Activated T-helper 2 cell treated with anti-CD3 and anti-CD28 coated beads, Interferon-gamma antibody, Interleukin-2, Interleukin-4, amounts not matched to agents 10 μg/mL and 5 μg/mL and 100 μg/mL, durations not matched to agents 14 hours and 24 hours and 36 hours (primary cell): ENCODE measurements around the gene ANAPC13. TPM values are rescaled to one million over a fixed set of nuclear protein-coding genes. Genes with fewer than 3 reads are reported as not detected.

Source experiments
- DNase-seq: peaks from one replicate; pipeline ENCODE4 v3.0.0; 2021; ENCODE audit warnings: low spot score
- H3K27ac Mint-ChIP-seq: one replicate; pipeline ENCODE4 v1.8.0; 2021; ENCODE audit warnings: mixed read lengths
- H3K27me3 Mint-ChIP-seq: one replicate; pipeline ENCODE4 v1.8.0; 2021; ENCODE audit warnings: low read depth, mixed read lengths
- H3K36me3 Mint-ChIP-seq: one replicate; pipeline ENCODE4 v1.8.0; 2021; ENCODE audit warnings: low read depth, mixed read lengths
- H3K4me1 Mint-ChIP-seq: one replicate; pipeline ENCODE4 v1.8.0; 2021; ENCODE audit warnings: low read depth, mixed read lengths
- H3K4me3 Mint-ChIP-seq: one replicate; pipeline ENCODE4 v1.8.0; 2021; ENCODE audit warnings: low read depth, mild to moderate bottlenecking, moderate library complexity, mixed read lengths
- H3K9me3 Mint-ChIP-seq: one replicate; pipeline ENCODE4 v1.8.0; 2021; ENCODE audit warnings: mixed read lengths
- intact Hi-C: fragments of 100-400 bp; cut with micrococcal nuclease; formaldehyde crosslinking; loops from one replicate; pipeline ENCODE4 v1.15.1; 2023
- total RNA-seq: library from RNA; stranded (reverse); gene quantifications from 2 replicates; pipeline ENCODE4 v1.2.3, GENCODE V29; 2022

Gene ANAPC13
- total RNA-seq, 1 donor from 2014 or later, result 27.3 TPM

- peaks cover 82% of the 10 kb centered on the region for H3K36me3 Mint-ChIP-seq
- no peak for DNase-seq
- peaks cover 39% of the 10 kb centered on the region for H3K9me3 Mint-ChIP-seq
- H3K27ac Mint-ChIP-seq, result no peak overlapping the region
- intact Hi-C loops, result no loop called here
- no peaks in the 10 kb centered on the region for H3K27me3 Mint-ChIP-seq
- no peak overlapping the region for H3K4me3 Mint-ChIP-seq
- H3K4me1 Mint-ChIP-seq, result no peaks in the 10 kb centered on the region
These were observed 18.3 kb upstream of the ANAPC13 start for GRCh38 chr3:134504132-134504531.

- DNase-seq, result no peak
- Mint-ChIP-seq H3K27me3 (no peaks in the 10 kb centered on the region), H3K9me3 (peaks cover 39% of the 10 kb centered on the region), H3K4me1 (peaks cover 4% of the 10 kb centered on the region), H3K4me3 (no peak overlapping the region), H3K27ac (no peak overlapping the region), H3K36me3 (peaks cover 83% of the 10 kb centered on the region)
- intact Hi-C loops, result no loop called here
These were observed 17.5 kb upstream of the ANAPC13 start for GRCh38 chr3:134503266-134503665.

GRCh38 chr3:134496471-134497071, 10.8 kb upstream of the ANAPC13 start:
- no peak for DNase-seq
- Mint-ChIP-seq H3K4me1 (peaks cover 25% of the 10 kb centered on the region), H3K9me3 (peaks cover 3% of the 10 kb centered on the region), H3K27ac (peak overlapping the region; percentile 11), H3K4me3 (no peak overlapping the region), H3K27me3 (no peaks in the 10 kb centered on the region), H3K36me3 (peaks cover 67% of the 10 kb centered on the region)
- intact Hi-C loops, result no loop called here

GRCh38 chr3:134495980-134496379, 10.2 kb upstream of the ANAPC13 start:
- Mint-ChIP-seq H3K27me3 (no peaks in the 10 kb centered on the region), H3K4me3 (no peak overlapping the region), H3K4me1 (peaks cover 25% of the 10 kb centered on the region), H3K27ac (peak overlapping the region; percentile 11), H3K36me3 (peaks cover 61% of the 10 kb centered on the region), H3K9me3 (peaks cover under 1% of the 10 kb centered on the region)
- DNase-seq, result no peak
- intact Hi-C loops, result no loop called here

- H3K4me3 Mint-ChIP-seq, result no peak overlapping the region
- peaks cover 50% of the 10 kb centered on the region for H3K36me3 Mint-ChIP-seq
- no peak for DNase-seq
- no peaks in the 10 kb centered on the region for H3K9me3 Mint-ChIP-seq
- H3K27me3 Mint-ChIP-seq, result no peaks in the 10 kb centered on the region
- no peak overlapping the region for H3K27ac Mint-ChIP-seq
- H3K4me1 Mint-ChIP-seq, result peaks cover 25% of the 10 kb centered on the region
- intact Hi-C loops, result no loop called here
These were observed 8.7 kb upstream of the ANAPC13 start for GRCh38 chr3:134494495-134494894.

- Mint-ChIP-seq H3K4me1 (peaks cover 36% of the 10 kb centered on the region), H3K36me3 (peaks cover 24% of the 10 kb centered on the region), H3K4me3 (peak overlapping the region; percentile 97), H3K27ac (peak overlapping the region; percentile 34), H3K27me3 (no peaks in the 10 kb centered on the region), H3K9me3 (no peaks in the 10 kb centered on the region)
- DNase-seq, result no peak
- intact Hi-C loops, result loop anchor here (2.0 to 10.0 kb wide), 6 partner anchors 180 to 1709 kb away; partner anchors contain the start of genes MSL2, RYK, SRPRB and TOPBP1
These were observed 1.6 kb upstream of the ANAPC13 start for GRCh38 chr3:134487406-134487805.

- Mint-ChIP-seq H3K27ac (peak overlapping the region; percentile 99), H3K4me3 (peak overlapping the region; percentile 97), H3K9me3 (no peaks in the 10 kb centered on the region), H3K36me3 (peaks cover 26% of the 10 kb centered on the region), H3K4me1 (peaks cover 37% of the 10 kb centered on the region), H3K27me3 (no peaks in the 10 kb centered on the region)
- DNase-seq, result no peak
- intact Hi-C loops, result loop anchor here (2.0 to 10.0 kb wide), 6 partner anchors 179 to 1710 kb away; partner anchors contain the start of genes MSL2, RYK, SRPRB and TOPBP1
These were observed 824 bp upstream of the ANAPC13 start for GRCh38 chr3:134486577-134487041.

- DNase-seq, result no peak
- H3K9me3 Mint-ChIP-seq, result no peaks in the 10 kb centered on the region
- H3K4me1 Mint-ChIP-seq, result peaks cover 37% of the 10 kb centered on the region
- H3K27ac Mint-ChIP-seq, result peak overlapping the region; percentile 99
- peaks cover 37% of the 10 kb centered on the region for H3K36me3 Mint-ChIP-seq
- no peaks in the 10 kb centered on the region for H3K27me3 Mint-ChIP-seq
- intact Hi-C loops, result loop anchor here (2.0 to 10.0 kb wide), 6 partner anchors 178 to 1762 kb away; partner anchors contain the start of genes CDV3, NPHP3, RYK and TOPBP1
- H3K4me3 Mint-ChIP-seq, result peak overlapping the region; percentile 97
These were observed 589 bp downstream of the ANAPC13 start for GRCh38 chr3:134485075-134485717.

GRCh38 chr3:134483195-134483900, 2.4 kb downstream of the ANAPC13 start:
- Mint-ChIP-seq H3K4me1 (peaks cover 37% of the 10 kb centered on the region), H3K4me3 (peak overlapping the region; percentile 54), H3K36me3 (peaks cover 45% of the 10 kb centered on the region), H3K9me3 (no peaks in the 10 kb centered on the region), H3K27ac (peak overlapping the region; percentile 55), H3K27me3 (no peaks in the 10 kb centered on the region)
- intact Hi-C loops, result loop anchor here (10.0 kb wide), 1 partner anchor 819 kb away; the partner anchor contains the start of gene TOPBP1
- no peak for DNase-seq

- Mint-ChIP-seq H3K36me3 (peaks cover 46% of the 10 kb centered on the region), H3K9me3 (no peaks in the 10 kb centered on the region), H3K4me3 (no peak overlapping the region), H3K27ac (no peak overlapping the region), H3K27me3 (no peaks in the 10 kb centered on the region), H3K4me1 (peaks cover 31% of the 10 kb centered on the region)
- no peak for DNase-seq
- intact Hi-C loops, result loop anchor here (10.0 kb wide), 1 partner anchor 818 kb away; the partner anchor contains the start of gene TOPBP1
These were observed 3.2 kb downstream of the ANAPC13 start for GRCh38 chr3:134482622-134483021.

GRCh38 chr3:134481166-134481565, 4.6 kb downstream of the ANAPC13 start:
- Mint-ChIP-seq H3K36me3 (peaks cover 52% of the 10 kb centered on the region), H3K4me1 (peaks cover 22% of the 10 kb centered on the region), H3K27me3 (no peaks in the 10 kb centered on the region), H3K27ac (no peak overlapping the region), H3K4me3 (no peak overlapping the region), H3K9me3 (no peaks in the 10 kb centered on the region)
- intact Hi-C loops, result loop anchor here (10.0 kb wide), 1 partner anchor 816 kb away; the partner anchor contains the start of gene TOPBP1
- DNase-seq, result no peak

GRCh38 chr3:134480546-134480945, 5.2 kb downstream of the ANAPC13 start:
- H3K4me3 Mint-ChIP-seq, result no peak overlapping the region
- peaks cover 52% of the 10 kb centered on the region for H3K36me3 Mint-ChIP-seq
- intact Hi-C loops, result loop anchor here (10.0 kb wide), 1 partner anchor 816 kb away; the partner anchor contains the start of gene TOPBP1
- no peaks in the 10 kb centered on the region for H3K9me3 Mint-ChIP-seq
- H3K27ac Mint-ChIP-seq, result no peak overlapping the region
- H3K4me1 Mint-ChIP-seq, result peaks cover 22% of the 10 kb centered on the region
- H3K27me3 Mint-ChIP-seq, result no peaks in the 10 kb centered on the region
- DNase-seq, result no peak
